A549 treated with RU486 at 1 μM for 4 hours (cell line): ENCODE data around the gene PRKAR2B. TPM values are rescaled to one million over a fixed set of nuclear protein-coding genes. Genes with fewer than 3 reads are reported as not detected.

Experiments
- total RNA-seq: library from RNA; stranded (reverse); fragments of 200-300 nt; extraction: Qiagen RNA extraction; gene quantifications from 5 replicates; pipeline ENCODE4 v1.2.3, GENCODE V29; 2022; ENCODE audit warnings: low read depth

Gene PRKAR2B
- total RNA-seq = 1.7 to 3.9 TPM (median 3.3 TPM) in 5 replicates

GRCh38 chr7:107044347-107045194 lies at the start of gene PRKAR2B:
PRKAR2B (plus strand) TSS chr7:107044705; CDS start chr7:107044908, 203 bp downstream.

GRCh38 chr7:107168233-107169119 lies 124.0 kb downstream of the PRKAR2B start, which contains the start of gene HBP1:
HBP1 (plus strand) TSS chr7:107169003; CDS start chr7:107179894, 10,891 bp downstream.

Other genes with a start within 250 kb of the PRKAR2B start
- not detected in 5 replicates for gene PIK3CG, start 179.4 kb upstream of the PRKAR2B start, total RNA-seq
- gene HBP1, start 124.3 kb downstream of the PRKAR2B start, total RNA-seq = 18.8 to 28.1 TPM (median 23.2 TPM) in 5 replicates